ENCODE results near the gene SEMA3F.

- TF ChIP-seq TEAD4 (IDR thresholded peaks at IDR 0.05) = no peak
- TF ChIP-seq EP300 (IDR thresholded peaks at IDR 0.05; ENCODE audit: borderline replicate concordance) = no peak
- TF ChIP-seq MAX (IDR thresholded peaks at IDR 0.05) = no peak
- no peak for TF ChIP-seq NFIC (IDR thresholded peaks at IDR 0.05)
Observed at GRCh38 chr3:50211930-50212329, 56.8 kb downstream of the SEMA3F start.
